ENCODE measurements around the gene PGA3. TPM values are rescaled to one million over a fixed set of nuclear protein-coding genes. Genes with fewer than 3 reads are reported as not detected.
"Not testable (repeated sequence)": the region's sequence is repeated elsewhere in the genome, so short reads cannot be mapped to it uniquely, and the experiment has no call there.

PGA3 gene
- total RNA-seq, 2 experiments from 2014 or later = not detected

GRCh38 chr11:61174949-61175348 lies 28.4 kb upstream of the PGA3 start:
- POLR2A ChIA-PET = no interaction called here
- H3K27ac Mint-ChIP-seq = no peak overlapping the region
- peaks cover 2% of the 10 kb centered on the region for H3K27me3 Mint-ChIP-seq
- peaks cover 8% of the 10 kb centered on the region for H3K9me3 Mint-ChIP-seq
- H3K4me3 Mint-ChIP-seq = no peak overlapping the region
- CTCF ChIA-PET = interaction anchor here (0.6 to 1.3 kb wide), 3 partner anchors 80 to 318 kb away, joined by 3 to 4 read pairs (median 3); partner anchors contain the start of gene CD6
- H3K4me1 Mint-ChIP-seq = peaks cover 11% of the 10 kb centered on the region
- DNase-seq = no peak
- H3K36me3 Mint-ChIP-seq (ENCODE audit: low read depth) = no peaks in the 10 kb centered on the region

GRCh38 chr11:61176446-61176845 lies 26.9 kb upstream of the PGA3 start:
- POLR2A ChIA-PET = no interaction called here
- DNase-seq = no peak
- no peak overlapping the region for H3K4me3 Mint-ChIP-seq
- peaks cover 8% of the 10 kb centered on the region for H3K27me3 Mint-ChIP-seq
- H3K9me3 Mint-ChIP-seq = peaks cover 8% of the 10 kb centered on the region
- CTCF ChIA-PET = interaction anchor here (0.8 kb wide), 1 partner anchor 346 kb away, joined by 3 read pairs; no protein-coding TSS in a partner anchor
- peaks cover 11% of the 10 kb centered on the region for H3K4me1 Mint-ChIP-seq
- H3K27ac Mint-ChIP-seq = no peak overlapping the region
- no peaks in the 10 kb centered on the region for H3K36me3 Mint-ChIP-seq (ENCODE audit: low read depth)

- H3K4me1 Mint-ChIP-seq; DNase-seq; H3K27me3 Mint-ChIP-seq; POLR2A ChIA-PET; CTCF ChIA-PET; H3K27ac Mint-ChIP-seq; H3K36me3 Mint-ChIP-seq (ENCODE audit: low read depth); H3K9me3 Mint-ChIP-seq; H3K4me3 Mint-ChIP-seq: not testable (repeated sequence)
These were observed 23.1 kb upstream of the PGA3 start for GRCh38 chr11:61180205-61180604.

GRCh38 chr11:61181489-61181888 lies 21.8 kb upstream of the PGA3 start:
- Mint-ChIP-seq H3K27me3 (peaks cover 5% of the 10 kb centered on the region), H3K27ac (no peak overlapping the region), H3K36me3 (ENCODE audit: low read depth) (no peaks in the 10 kb centered on the region), H3K9me3 (no peaks in the 10 kb centered on the region), H3K4me1 (no peaks in the 10 kb centered on the region), H3K4me3 (no peak overlapping the region)
- POLR2A ChIA-PET = no interaction called here
- no peak for DNase-seq
- CTCF ChIA-PET = no interaction called here

GRCh38 chr11:61183645-61184044 lies 19.7 kb upstream of the PGA3 start:
- DNase-seq = no peak
- POLR2A ChIA-PET = no interaction called here
- CTCF ChIA-PET = no interaction called here
- H3K4me3 Mint-ChIP-seq = no peak overlapping the region
- H3K4me1 Mint-ChIP-seq = peaks cover 3% of the 10 kb centered on the region
- peaks cover 5% of the 10 kb centered on the region for H3K27me3 Mint-ChIP-seq
- H3K9me3 Mint-ChIP-seq = no peaks in the 10 kb centered on the region
- no peaks in the 10 kb centered on the region for H3K36me3 Mint-ChIP-seq (ENCODE audit: low read depth)
- no peak overlapping the region for H3K27ac Mint-ChIP-seq

- no peak overlapping the region for H3K27ac Mint-ChIP-seq
- ChIA-PET POLR2A (no interaction called here), CTCF (interaction anchor here (0.6 to 2.4 kb wide), 5 partner anchors 8 to 355 kb away, joined by 3 to 8 read pairs (median 3); no protein-coding TSS in a partner anchor)
- DNase-seq = no peak
- H3K4me1 Mint-ChIP-seq = peaks cover 3% of the 10 kb centered on the region
- H3K27me3 Mint-ChIP-seq = no peaks in the 10 kb centered on the region
- no peak overlapping the region for H3K4me3 Mint-ChIP-seq
- H3K9me3 Mint-ChIP-seq = no peaks in the 10 kb centered on the region
- H3K36me3 Mint-ChIP-seq (ENCODE audit: low read depth) = no peaks in the 10 kb centered on the region
These were observed 16.8 kb upstream of the PGA3 start for GRCh38 chr11:61186504-61186903.

- H3K36me3 Mint-ChIP-seq (ENCODE audit: low read depth) = no peaks in the 10 kb centered on the region
- H3K27me3 Mint-ChIP-seq = no peaks in the 10 kb centered on the region
- CTCF ChIA-PET = interaction anchor here (0.8 to 2.4 kb wide), 13 partner anchors 9 to 359 kb away, joined by 3 to 8 read pairs (median 3); partner anchors contain the start of gene CD6
- DNase-seq = peak; percentile 83
- POLR2A ChIA-PET = no interaction called here
- H3K27ac Mint-ChIP-seq = no peak overlapping the region
- no peaks in the 10 kb centered on the region for H3K9me3 Mint-ChIP-seq
- no peak overlapping the region for H3K4me3 Mint-ChIP-seq
- peaks cover 3% of the 10 kb centered on the region for H3K4me1 Mint-ChIP-seq
These were observed 15.7 kb upstream of the PGA3 start for GRCh38 chr11:61187505-61188130.

- no peak for DNase-seq
- H3K4me1 Mint-ChIP-seq = peaks cover 3% of the 10 kb centered on the region
- CTCF ChIA-PET = interaction anchor here (0.7 kb wide), 1 partner anchor 625 kb away, joined by 4 read pairs; no protein-coding TSS in a partner anchor
These were observed 13.4 kb upstream of the PGA3 start for GRCh38 chr11:61189933-61190332.

GRCh38 chr11:61193596-61193995 lies 9.7 kb upstream of the PGA3 start:
- CTCF ChIA-PET = no interaction called here
- no peaks in the 10 kb centered on the region for H3K4me1 Mint-ChIP-seq
- peaks cover 3% of the 10 kb centered on the region for H3K27me3 Mint-ChIP-seq
- no peak overlapping the region for H3K27ac Mint-ChIP-seq
- POLR2A ChIA-PET = no interaction called here
- H3K4me3 Mint-ChIP-seq = no peak overlapping the region
- DNase-seq = no peak
- no peaks in the 10 kb centered on the region for H3K9me3 Mint-ChIP-seq
- no peaks in the 10 kb centered on the region for H3K36me3 Mint-ChIP-seq (ENCODE audit: low read depth)

More at GRCh38 chr11:61189933-61190332, 13.4 kb upstream of the PGA3 start:
- H3K9me3 Mint-ChIP-seq = no peaks in the 10 kb centered on the region
- peaks cover 3% of the 10 kb centered on the region for H3K27me3 Mint-ChIP-seq
- H3K4me3 Mint-ChIP-seq = no peak overlapping the region
- no peak overlapping the region for H3K27ac Mint-ChIP-seq
- no peaks in the 10 kb centered on the region for H3K36me3 Mint-ChIP-seq (ENCODE audit: low read depth)
- POLR2A ChIA-PET = no interaction called here

GRCh38 chr11:61194169-61194671 lies 9.1 kb upstream of the PGA3 start:
- Mint-ChIP-seq H3K4me1 (no peaks in the 10 kb centered on the region), H3K27me3 (peaks cover 3% of the 10 kb centered on the region), H3K9me3 (no peaks in the 10 kb centered on the region), H3K4me3 (no peak overlapping the region), H3K27ac (no peak overlapping the region), H3K36me3 (ENCODE audit: low read depth) (no peaks in the 10 kb centered on the region)
- DNase-seq = no peak
- POLR2A ChIA-PET = no interaction called here
- CTCF ChIA-PET = no interaction called here

GRCh38 chr11:61194981-61195695 lies 8.2 kb upstream of the PGA3 start:
- no peaks in the 10 kb centered on the region for H3K36me3 Mint-ChIP-seq (ENCODE audit: low read depth)
- ChIA-PET CTCF (no interaction called here), POLR2A (no interaction called here)
- no peaks in the 10 kb centered on the region for H3K9me3 Mint-ChIP-seq
- H3K27ac Mint-ChIP-seq = no peak overlapping the region
- no peaks in the 10 kb centered on the region for H3K4me1 Mint-ChIP-seq
- peaks cover 3% of the 10 kb centered on the region for H3K27me3 Mint-ChIP-seq
- DNase-seq = no peak
- H3K4me3 Mint-ChIP-seq = no peak overlapping the region

- Mint-ChIP-seq H3K4me1 (no peaks in the 10 kb centered on the region), H3K36me3 (ENCODE audit: low read depth) (no peaks in the 10 kb centered on the region)
These were observed 7.6 kb upstream of the PGA3 start for GRCh38 chr11:61195719-61196118.

GRCh38 chr11:61198361-61198760 lies 5.0 kb upstream of the PGA3 start:
- ChIA-PET POLR2A (no interaction called here), CTCF (no interaction called here)
- DNase-seq = no peak

More at GRCh38 chr11:61195719-61196118, 7.6 kb upstream of the PGA3 start:
- Mint-ChIP-seq H3K27ac (no peak overlapping the region), H3K4me3 (no peak overlapping the region), H3K27me3 (peaks cover 3% of the 10 kb centered on the region), H3K9me3 (no peaks in the 10 kb centered on the region)
- ChIA-PET CTCF (no interaction called here), POLR2A (no interaction called here)
- DNase-seq = no peak

More at GRCh38 chr11:61198361-61198760, 5.0 kb upstream of the PGA3 start:
- H3K27me3 Mint-ChIP-seq = peaks cover 13% of the 10 kb centered on the region
- H3K4me1 Mint-ChIP-seq = no peaks in the 10 kb centered on the region
- no peaks in the 10 kb centered on the region for H3K36me3 Mint-ChIP-seq (ENCODE audit: low read depth)
- H3K4me3 Mint-ChIP-seq = no peak overlapping the region
- no peaks in the 10 kb centered on the region for H3K9me3 Mint-ChIP-seq
- no peak overlapping the region for H3K27ac Mint-ChIP-seq
